Type B pancreatic cell (in vitro differentiated cells): ENCODE measurements around the gene DFFA. TPM values are rescaled to one million over a fixed set of nuclear protein-coding genes. Genes with fewer than 3 reads are reported as not detected.
A peak's percentile ranks its signal among the peaks of the same experiment; 100 is the strongest.

Source experiments
- DNase-seq: peaks from one replicate; pipeline ENCODE4 v3.0.0; 2021; ENCODE audit warnings: mixed read lengths; ENCODE audit not compliant: unreplicated experiment; ENCODE audit errors: extremely low spot score
- H3K27ac Mint-ChIP-seq: 2 replicates; pipeline ENCODE4 v1.8.0; 2021; ENCODE audit warnings: mild to moderate bottlenecking, mixed read lengths
- H3K27me3 Mint-ChIP-seq: 2 replicates; pipeline ENCODE4 v1.8.0; 2021; ENCODE audit warnings: mixed read lengths
- H3K36me3 Mint-ChIP-seq: 2 replicates; pipeline ENCODE4 v1.8.0; 2021; ENCODE audit warnings: mixed read lengths
- H3K4me1 Mint-ChIP-seq: one replicate; pipeline ENCODE4 v1.8.0; 2021; ENCODE audit warnings: mixed read lengths; ENCODE audit not compliant: unreplicated experiment
- H3K4me3 Mint-ChIP-seq: 2 replicates; pipeline ENCODE4 v1.8.0; 2021; ENCODE audit warnings: mild to moderate bottlenecking, mixed read lengths
- H3K9me3 Mint-ChIP-seq: 2 replicates; pipeline ENCODE4 v1.8.0; 2021; ENCODE audit warnings: mixed read lengths
- CTCF ChIP-seq: fragments of 200-600 bp; sonication (generic); conservative IDR thresholded peaks from 2 replicates; pipeline ENCODE4 v1.5.0; 2021; ENCODE audit warnings: antibody characterized with exemption, mild to moderate bottlenecking
- total RNA-seq: library from RNA; stranded (reverse); gene quantifications from 2 replicates; pipeline ENCODE4 v1.2.1, GENCODE V29; 2021; ENCODE audit warnings: low replicate concordance

The DFFA gene
- total RNA-seq, 1 donor from 2014 or later: 52.8 TPM

- no peak for DNase-seq
- H3K27me3 Mint-ChIP-seq: no peaks in the 10 kb centered on the region
- no peak for TF ChIP-seq CTCF
- peak overlapping the region; percentile 67 for H3K27ac Mint-ChIP-seq
- H3K36me3 Mint-ChIP-seq: peaks cover 4% of the 10 kb centered on the region
- H3K4me3 Mint-ChIP-seq: peak overlapping the region; percentile 75
- H3K9me3 Mint-ChIP-seq: no peaks in the 10 kb centered on the region
- H3K4me1 Mint-ChIP-seq: peaks cover 61% of the 10 kb centered on the region
Measured at GRCh38 chr1:10517677-10517982, 45.3 kb upstream of the DFFA start.

- peaks cover 58% of the 10 kb centered on the region for H3K4me1 Mint-ChIP-seq
- H3K36me3 Mint-ChIP-seq: peaks cover 4% of the 10 kb centered on the region
- H3K4me3 Mint-ChIP-seq: peak overlapping the region; percentile 75
- H3K27me3 Mint-ChIP-seq: no peaks in the 10 kb centered on the region
- peak overlapping the region; percentile 67 for H3K27ac Mint-ChIP-seq
- no peak for TF ChIP-seq CTCF
- no peak for DNase-seq
- no peaks in the 10 kb centered on the region for H3K9me3 Mint-ChIP-seq
Measured at GRCh38 chr1:10516925-10517676, 44.8 kb upstream of the DFFA start.

GRCh38 chr1:10515976-10516750 is 43.8 kb upstream of the DFFA start:
- H3K9me3 Mint-ChIP-seq: no peaks in the 10 kb centered on the region

GRCh38 chr1:10515301-10515975 is 43.1 kb upstream of the DFFA start:
- TF ChIP-seq CTCF: no peak
- Mint-ChIP-seq H3K27ac (peak overlapping the region; percentile 60), H3K4me3 (no peak overlapping the region), H3K27me3 (no peaks in the 10 kb centered on the region), H3K4me1 (peaks cover 63% of the 10 kb centered on the region), H3K9me3 (no peaks in the 10 kb centered on the region), H3K36me3 (no peaks in the 10 kb centered on the region)
- DNase-seq: no peak

More at GRCh38 chr1:10515976-10516750, 43.8 kb upstream of the DFFA start:
- no peak for TF ChIP-seq CTCF
- DNase-seq: no peak
- peak overlapping the region; percentile 75 for H3K4me3 Mint-ChIP-seq
- H3K27ac Mint-ChIP-seq: peak overlapping the region; percentile 67
- peaks cover 57% of the 10 kb centered on the region for H3K4me1 Mint-ChIP-seq
- H3K27me3 Mint-ChIP-seq: no peaks in the 10 kb centered on the region
- H3K36me3 Mint-ChIP-seq: peaks cover 3% of the 10 kb centered on the region

GRCh38 chr1:10514490-10515235 is 42.3 kb upstream of the DFFA start:
- peak; percentile 72 for TF ChIP-seq CTCF
- Mint-ChIP-seq H3K36me3 (no peaks in the 10 kb centered on the region), H3K4me3 (no peak overlapping the region), H3K4me1 (peaks cover 69% of the 10 kb centered on the region), H3K9me3 (no peaks in the 10 kb centered on the region), H3K27ac (peak overlapping the region; percentile 40), H3K27me3 (no peaks in the 10 kb centered on the region)
- DNase-seq: no peak
